Dendritic cell treated with granulocyte-macrophage colony-stimulating factor and Interleukin-4, amounts not matched to agents 40 ng/mL and 50 ng/mL, for 4 days (primary cell): Measurements from ENCODE around the gene PHF13.
"Not testable (repeated sequence)": the region's sequence is repeated elsewhere in the genome, so short reads cannot be mapped to it uniquely, and the experiment has no call there.

Experiments
- H3K27ac Mint-ChIP-seq: one replicate; pipeline ENCODE4 v1.8.0; 2022; ENCODE audit warnings: mild to moderate bottlenecking, mixed read lengths
- H3K27me3 Mint-ChIP-seq: one replicate; pipeline ENCODE4 v1.8.0; 2022; ENCODE audit warnings: mild to moderate bottlenecking, mixed read lengths
- H3K36me3 Mint-ChIP-seq: one replicate; pipeline ENCODE4 v1.8.0; 2022; ENCODE audit warnings: low read depth, mixed read lengths
- H3K4me1 Mint-ChIP-seq: one replicate; pipeline ENCODE4 v1.8.0; 2022; ENCODE audit warnings: low read depth, mixed read lengths
- H3K4me3 Mint-ChIP-seq: one replicate; pipeline ENCODE4 v1.8.0; 2022; ENCODE audit warnings: mild to moderate bottlenecking, moderate library complexity, mixed read lengths
- H3K9me3 Mint-ChIP-seq: one replicate; pipeline ENCODE4 v1.8.0; 2022; ENCODE audit warnings: mixed read lengths
- intact Hi-C: fragments of 100-400 bp; cut with micrococcal nuclease; formaldehyde crosslinking; loops from one replicate; pipeline ENCODE4 v1.15.0; 2022

The PHF13 gene

GRCh38 chr1:6660415-6661049 is 47.0 kb downstream of the PHF13 start:
- peaks cover 57% of the 10 kb centered on the region for H3K36me3 Mint-ChIP-seq
- H3K9me3 Mint-ChIP-seq, result no peaks in the 10 kb centered on the region
- no peak overlapping the region for H3K4me3 Mint-ChIP-seq
- no peaks in the 10 kb centered on the region for H3K27me3 Mint-ChIP-seq
- no peak overlapping the region for H3K27ac Mint-ChIP-seq
- intact Hi-C loops, result no loop called here
- no peaks in the 10 kb centered on the region for H3K4me1 Mint-ChIP-seq

DNA sequence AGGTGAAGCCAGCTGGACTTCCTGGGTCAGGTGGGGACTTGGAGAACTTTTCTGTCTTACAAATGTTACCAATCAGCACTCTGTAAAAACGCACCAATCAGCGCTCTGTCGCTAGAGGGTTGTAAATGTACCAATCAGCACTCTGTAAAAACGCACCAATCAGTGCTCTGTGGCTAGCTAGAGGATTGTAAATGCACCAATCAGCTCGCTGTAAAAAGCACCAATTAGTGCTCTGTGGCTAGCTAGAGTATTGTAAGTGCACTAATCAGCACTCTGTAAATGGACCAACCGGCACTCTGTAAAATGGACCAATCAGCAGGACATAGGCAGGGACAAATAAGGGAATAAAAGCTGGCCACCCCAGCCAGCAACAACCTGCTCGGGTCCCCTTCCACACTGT is 48.9 kb downstream of the PHF13 start:
- H3K27ac Mint-ChIP-seq, H3K4me1 Mint-ChIP-seq, intact Hi-C loops, H3K9me3 Mint-ChIP-seq, H3K27me3 Mint-ChIP-seq, H3K4me3 Mint-ChIP-seq: not testable (repeated sequence)
- H3K36me3 Mint-ChIP-seq, result peaks cover 77% of the 10 kb centered on the region

GRCh38 chr1:6666696-6667095 is 53.2 kb downstream of the PHF13 start:
- no peaks in the 10 kb centered on the region for H3K4me1 Mint-ChIP-seq

DNA sequence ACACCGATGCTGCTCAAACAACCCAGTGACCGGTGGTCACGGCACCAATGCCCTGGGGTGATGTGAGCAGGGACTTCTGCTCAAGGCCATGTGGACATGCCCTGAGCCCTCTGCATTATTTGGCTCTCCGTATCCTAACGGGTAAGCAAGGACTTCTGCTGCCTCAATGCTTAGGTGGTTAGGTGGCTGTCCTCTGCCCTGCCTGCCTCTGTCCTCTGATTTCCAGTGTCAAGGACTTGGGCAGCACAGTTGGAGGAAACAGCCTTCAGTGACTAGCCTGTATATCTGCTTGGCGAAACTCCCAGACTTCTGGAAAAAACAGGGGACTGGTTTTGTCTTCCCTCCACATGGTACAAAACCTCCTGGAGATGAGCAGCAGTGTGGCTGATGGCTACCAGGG is 53.6 kb downstream of the PHF13 start:
- Mint-ChIP-seq H3K27me3 (no peaks in the 10 kb centered on the region), H3K36me3 (peaks cover 78% of the 10 kb centered on the region), H3K4me3 (no peak overlapping the region), H3K9me3 (no peaks in the 10 kb centered on the region), H3K27ac (no peak overlapping the region), H3K4me1 (no peaks in the 10 kb centered on the region)
- intact Hi-C loops, result no loop called here

More at GRCh38 chr1:6666696-6667095, 53.2 kb downstream of the PHF13 start:
- intact Hi-C loops, result no loop called here
- Mint-ChIP-seq H3K27ac (no peak overlapping the region), H3K9me3 (no peaks in the 10 kb centered on the region), H3K36me3 (peaks cover 75% of the 10 kb centered on the region), H3K4me3 (no peak overlapping the region), H3K27me3 (no peaks in the 10 kb centered on the region)

DNA sequence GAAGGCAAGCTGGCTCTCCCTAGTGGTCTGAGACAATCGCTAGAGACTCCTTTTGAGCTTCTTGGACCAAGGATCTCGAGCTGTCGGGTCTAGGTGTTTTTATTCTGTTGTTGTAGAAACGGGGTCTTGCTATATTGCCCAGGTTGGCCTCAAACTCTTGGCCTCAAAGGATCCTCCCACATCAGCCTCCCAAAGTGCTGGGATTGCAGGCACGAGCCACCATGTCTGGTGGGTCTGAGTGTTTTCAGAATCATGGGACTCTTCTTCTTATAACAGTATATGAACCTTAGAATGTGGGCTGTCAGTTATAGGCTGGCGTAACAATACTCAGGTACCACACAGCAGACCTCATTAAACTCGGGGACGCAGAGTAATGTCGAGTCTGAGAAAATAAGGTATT is 55.0 kb downstream of the PHF13 start:
- H3K4me1 Mint-ChIP-seq, result no peaks in the 10 kb centered on the region
- no peak overlapping the region for H3K27ac Mint-ChIP-seq
- H3K9me3 Mint-ChIP-seq, result no peaks in the 10 kb centered on the region
- H3K36me3 Mint-ChIP-seq, result peaks cover 79% of the 10 kb centered on the region
- H3K4me3 Mint-ChIP-seq, result no peak overlapping the region
- intact Hi-C loops, result no loop called here
- H3K27me3 Mint-ChIP-seq, result no peaks in the 10 kb centered on the region

DNA sequence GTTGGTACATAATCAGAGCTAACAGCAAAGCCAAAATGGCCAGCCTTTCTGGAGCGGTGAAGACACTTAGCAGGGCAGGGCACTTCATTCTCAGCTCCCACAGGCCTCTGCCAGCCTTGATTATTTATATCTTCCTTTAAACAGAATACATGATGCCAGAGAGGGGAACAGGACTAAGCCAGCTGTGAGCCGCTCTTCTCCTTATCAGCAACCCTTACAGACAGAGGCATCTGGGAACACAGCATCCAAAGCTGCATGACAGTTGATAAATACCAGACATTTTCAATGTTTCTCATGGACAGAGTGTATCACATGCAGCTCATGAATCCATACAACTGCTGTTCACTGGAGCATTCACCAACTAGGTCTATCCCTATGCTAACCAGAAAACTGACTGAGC is 59.0 kb downstream of the PHF13 start:
- Mint-ChIP-seq H3K27me3 (no peaks in the 10 kb centered on the region), H3K4me1 (no peaks in the 10 kb centered on the region), H3K27ac (no peak overlapping the region), H3K9me3 (no peaks in the 10 kb centered on the region), H3K36me3 (peaks cover 74% of the 10 kb centered on the region), H3K4me3 (no peak overlapping the region)
- intact Hi-C loops, result no loop called here
